ENCODE data around the gene RAI14.
"Not testable (repeated sequence)": the region's sequence is repeated elsewhere in the genome, so short reads cannot be mapped to it uniquely, and the experiment has no call there.

RAI14 gene

GRCh38 chr5:34830827-34831226, 174.7 kb downstream of the RAI14 start:
- DNase-seq, result not testable (repeated sequence)

- no peak for DNase-seq
Measured at GRCh38 chr5:34831303-34831702, 175.2 kb downstream of the RAI14 start.

GRCh38 chr5:34832568-34832967, 176.4 kb downstream of the RAI14 start:
- DNase-seq, result no peak

GRCh38 chr5:34833090-34833489, 177.0 kb downstream of the RAI14 start:
- no peak for DNase-seq

- no peak for DNase-seq
Measured at GRCh38 chr5:34833976-34834793, 178.1 kb downstream of the RAI14 start.

- no peak for DNase-seq
Measured at GRCh38 chr5:34834794-34835089, 178.6 kb downstream of the RAI14 start.

- DNase-seq, result no peak
Measured at GRCh38 chr5:34835664-34836063, 179.5 kb downstream of the RAI14 start.

GRCh38 chr5:34838785-34839714, 182.9 kb downstream of the RAI14 start, which contains the start of gene TTC23L:
Gene TTC23L, plus strand, starts transcription at chr5:34839164. Its CDS starts 1,508 bp downstream, at chr5:34840672.
- DNase-seq, result peak; percentile 82

- DNase-seq, result no peak
Measured at GRCh38 chr5:34841816-34842215, 185.7 kb downstream of the RAI14 start.

- DNase-seq, result no peak
Measured at GRCh38 chr5:34842554-34842953, 186.4 kb downstream of the RAI14 start.

GRCh38 chr5:34843497-34843896, 187.4 kb downstream of the RAI14 start:
- DNase-seq, result no peak

GRCh38 chr5:34844106-34844505, 188.0 kb downstream of the RAI14 start:
- DNase-seq, result no peak

- DNase-seq, result no peak
Measured at GRCh38 chr5:34844999-34845398, 188.9 kb downstream of the RAI14 start.

- no peak for DNase-seq
Measured at GRCh38 chr5:34847056-34847455, 190.9 kb downstream of the RAI14 start.

- no peak for DNase-seq
Measured at GRCh38 chr5:34847552-34847951, 191.4 kb downstream of the RAI14 start.

- DNase-seq, result no peak
Measured at GRCh38 chr5:34848230-34848629, 192.1 kb downstream of the RAI14 start.

GRCh38 chr5:34849253-34849652, 193.1 kb downstream of the RAI14 start:
- peak; percentile 19 for DNase-seq

GRCh38 chr5:34854459-34855174, 198.5 kb downstream of the RAI14 start:
- no peak for DNase-seq

- no peak for DNase-seq
Measured at GRCh38 chr5:34857161-34857560, 201.0 kb downstream of the RAI14 start.

GRCh38 chr5:34857894-34858293, 201.8 kb downstream of the RAI14 start:
- no peak for DNase-seq

- DNase-seq, result peak; percentile 62
Measured at GRCh38 chr5:34858790-34859189, 202.7 kb downstream of the RAI14 start.

- no peak for DNase-seq
Measured at GRCh38 chr5:34859253-34859652, 203.1 kb downstream of the RAI14 start.

- DNase-seq, result no peak
Measured at GRCh38 chr5:34863946-34864345, 207.8 kb downstream of the RAI14 start.

Measured in fibroblast of skin of right quadriceps (primary cell).